GM19455 (cell line): ENCODE data around the gene MRPL40.

ENCODE experiments used
- ATAC-seq: cut with Tn5 transposase; IDR thresholded peaks from one replicate; pipeline ENCODE4 v1.9.1; 2021; ENCODE audit not compliant: unreplicated experiment

The MRPL40 gene

GRCh38 chr22:19480173-19480568 lies 47.8 kb downstream of the MRPL40 start:
- no peak for ATAC-seq

DNA sequence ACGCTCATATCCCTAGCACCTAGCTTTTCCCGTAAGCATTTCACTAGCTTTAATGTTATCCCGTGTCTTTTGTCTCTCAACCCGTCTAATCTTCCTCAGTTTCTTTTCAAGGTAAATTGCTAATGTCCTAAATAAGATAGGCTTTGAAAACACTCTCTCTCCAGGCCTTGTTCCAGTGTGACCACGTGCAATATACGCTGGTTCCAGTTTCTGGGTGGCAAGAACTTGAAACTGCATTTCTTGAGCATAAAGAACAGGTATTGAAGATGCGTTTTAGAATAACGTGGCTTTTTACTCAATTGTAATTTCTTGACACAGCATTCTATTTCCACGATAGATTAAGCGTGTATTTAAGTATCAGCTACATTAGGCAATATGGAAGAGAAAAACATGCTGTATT lies 48.4 kb downstream of the MRPL40 start:
- no peak for ATAC-seq

DNA sequence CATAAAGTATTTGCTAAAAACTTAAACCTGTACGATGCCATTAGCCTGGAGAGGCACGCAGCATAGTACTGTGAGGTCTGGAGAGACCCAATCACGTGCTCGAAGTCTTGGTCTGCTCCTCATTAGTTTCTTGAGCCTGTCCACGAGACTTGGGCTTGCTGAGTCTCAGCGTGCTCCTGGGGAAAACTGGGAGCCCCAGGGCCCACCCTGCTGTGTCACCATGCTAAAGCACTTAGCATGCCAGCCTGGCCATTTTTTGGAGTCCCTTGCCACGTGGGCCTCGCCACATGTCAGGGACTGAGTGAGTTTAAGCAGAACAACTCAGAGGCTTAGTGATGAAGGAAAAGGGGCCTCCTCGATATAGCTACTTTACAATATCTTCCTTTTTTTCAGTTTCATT lies 50.0 kb downstream of the MRPL40 start:
- ATAC-seq = no peak

- ATAC-seq = no peak
These were observed 51.3 kb downstream of the MRPL40 start for GRCh38 chr22:19483481-19484244.
